HEK293 (cell line): ENCODE data around the gene SHD.

ENCODE experiments used
- FEZF1 ChIP-seq: fragments of 450-650 bp; formaldehyde crosslinking; IDR thresholded peaks from 2 replicates; pipeline ENCODE4 v1.5.1; 2016; ENCODE audit warnings: missing biosample characterization, missing genetic modification characterization
- IKZF3 ChIP-seq: fragments of 450-650 bp; IDR thresholded peaks from 2 replicates; pipeline ENCODE4 v1.5.0; 2018; ENCODE audit warnings: missing biosample characterization, mild to moderate bottlenecking, missing genetic modification characterization, moderate library complexity
- KLF16 ChIP-seq: fragments of 450-650 bp; formaldehyde crosslinking; IDR thresholded peaks from 2 replicates; pipeline ENCODE4 v1.5.1; 2017; ENCODE audit warnings: missing biosample characterization, missing genetic modification characterization
- KLF8 ChIP-seq: fragments of 450-650 bp; formaldehyde crosslinking; IDR thresholded peaks from 2 replicates; pipeline ENCODE4 v1.5.1; 2016; ENCODE audit warnings: missing biosample characterization, missing genetic modification characterization
- SALL2 ChIP-seq: fragments of 450-650 bp; formaldehyde crosslinking; IDR thresholded peaks from 2 replicates; pipeline ENCODE4 v1.5.0; 2017; ENCODE audit warnings: missing biosample characterization, mild to moderate bottlenecking, missing genetic modification characterization, borderline replicate concordance
- SETDB1 ChIP-seq: IDR thresholded peaks from one replicate; pipeline ENCODE4 v1.6.1; 2017; ENCODE audit warnings: mild to moderate bottlenecking, low read length, moderate library complexity, mixed read lengths; ENCODE audit not compliant: insufficient read length
- SP7 ChIP-seq: fragments of 450-650 bp; formaldehyde crosslinking; IDR thresholded peaks from 2 replicates; pipeline ENCODE4 v1.5.1; 2016; ENCODE audit warnings: missing biosample characterization, missing genetic modification characterization
- WT1 ChIP-seq: fragments of 450-650 bp; formaldehyde crosslinking; IDR thresholded peaks from 2 replicates; pipeline ENCODE4 v1.5.1; 2016; ENCODE audit warnings: missing biosample characterization, missing genetic modification characterization
- ZBTB11 ChIP-seq: fragments of 450-650 bp; formaldehyde crosslinking; conservative IDR thresholded peaks from 2 replicates; pipeline ENCODE4 v1.5.1; 2016; ENCODE audit warnings: low read depth, missing biosample characterization, missing genetic modification characterization
- ZBTB8A ChIP-seq: fragments of 450-650 bp; formaldehyde crosslinking; IDR thresholded peaks from 2 replicates; pipeline ENCODE4 v1.5.1; 2016; ENCODE audit warnings: missing biosample characterization, missing genetic modification characterization
- ZEB2 ChIP-seq: fragments of 450-650 bp; formaldehyde crosslinking; IDR thresholded peaks from 2 replicates; pipeline ENCODE4 v1.5.1; 2016; ENCODE audit warnings: missing biosample characterization, missing genetic modification characterization
- ZNF114 ChIP-seq: fragments of 450-650 bp; formaldehyde crosslinking; IDR thresholded peaks from 2 replicates; pipeline ENCODE4 v1.5.0; 2017; ENCODE audit warnings: missing biosample characterization, missing genetic modification characterization
- ZNF214 ChIP-seq: fragments of 450-650 bp; formaldehyde crosslinking; IDR thresholded peaks from 2 replicates; pipeline ENCODE4 v1.5.1; 2017; ENCODE audit warnings: missing biosample characterization, mild to moderate bottlenecking, missing genetic modification characterization, borderline replicate concordance
- ZNF24 ChIP-seq: fragments of 450-650 bp; formaldehyde crosslinking; IDR thresholded peaks from 2 replicates; pipeline ENCODE4 v1.5.1; 2016; ENCODE audit warnings: missing biosample characterization, missing genetic modification characterization
- ZNF37A ChIP-seq: fragments of 450-650 bp; IDR thresholded peaks from 2 replicates; pipeline ENCODE4 v1.5.1; 2018; ENCODE audit warnings: missing biosample characterization, missing genetic modification characterization
- ZNF394 ChIP-seq: fragments of 450-650 bp; formaldehyde crosslinking; IDR thresholded peaks from 2 replicates; pipeline ENCODE4 v1.5.1; 2016; ENCODE audit warnings: missing biosample characterization, missing genetic modification characterization, mild to moderate bottlenecking, moderate library complexity, borderline replicate concordance
- ZNF426 ChIP-seq: fragments of 450-650 bp; formaldehyde crosslinking; IDR thresholded peaks from 2 replicates; pipeline ENCODE4 v1.5.1; 2017; ENCODE audit warnings: missing biosample characterization, missing genetic modification characterization, mild to moderate bottlenecking, inconsistent platforms, moderate library complexity
- ZNF433 ChIP-seq: fragments of 450-650 bp; formaldehyde crosslinking; IDR thresholded peaks from 2 replicates; pipeline ENCODE4 v1.5.1; 2016; ENCODE audit warnings: missing biosample characterization, missing genetic modification characterization, low read depth
- ZNF529 ChIP-seq: fragments of 450-650 bp; formaldehyde crosslinking; IDR thresholded peaks from 2 replicates; pipeline ENCODE4 v1.5.1; 2017; ENCODE audit warnings: missing genetic modification characterization, missing biosample characterization; ENCODE audit not compliant: insufficient replicate concordance
- ZNF548 ChIP-seq: fragments of 450-650 bp; formaldehyde crosslinking; IDR thresholded peaks from 2 replicates; pipeline ENCODE4 v1.5.1; 2016; ENCODE audit warnings: missing biosample characterization, missing genetic modification characterization
- ZSCAN23 ChIP-seq: fragments of 450-650 bp; formaldehyde crosslinking; IDR thresholded peaks from 2 replicates; pipeline ENCODE4 v1.5.1; 2016; ENCODE audit warnings: missing biosample characterization, missing genetic modification characterization
- ZSCAN30 ChIP-seq: fragments of 450-650 bp; IDR thresholded peaks from 2 replicates; pipeline ENCODE4 v1.5.1; 2018; ENCODE audit warnings: missing biosample characterization, mild to moderate bottlenecking, missing genetic modification characterization, moderate library complexity
- TF ChIP-seq, protein P1 (sequence below): fragments of 450-650 bp; formaldehyde crosslinking; IDR thresholded peaks from 2 replicates; pipeline ENCODE4 v1.5.1; 2016; ENCODE audit warnings: missing biosample characterization, missing genetic modification characterization
- TF ChIP-seq, protein P2 (sequence below): fragments of 450-650 bp; formaldehyde crosslinking; conservative IDR thresholded peaks from 2 replicates; pipeline ENCODE4 v1.5.1; 2016; ENCODE audit warnings: low read depth, missing biosample characterization, missing genetic modification characterization
- TF ChIP-seq, protein P3 (sequence below): fragments of 450-650 bp; formaldehyde crosslinking; IDR thresholded peaks from 2 replicates; pipeline ENCODE4 v1.5.1; 2016; ENCODE audit warnings: missing biosample characterization, missing genetic modification characterization
- TF ChIP-seq, protein P4 (sequence below): fragments of 450-650 bp; formaldehyde crosslinking; IDR thresholded peaks from 2 replicates; pipeline ENCODE4 v1.5.1; 2017; ENCODE audit warnings: missing biosample characterization, mild to moderate bottlenecking, missing genetic modification characterization, moderate library complexity

The SHD gene

GRCh38 chr19:4246767-4247593 lies 32.1 kb upstream of the SHD start, which contains the start of gene YJU2 (continued):
- TF ChIP-seq, protein P1, sequence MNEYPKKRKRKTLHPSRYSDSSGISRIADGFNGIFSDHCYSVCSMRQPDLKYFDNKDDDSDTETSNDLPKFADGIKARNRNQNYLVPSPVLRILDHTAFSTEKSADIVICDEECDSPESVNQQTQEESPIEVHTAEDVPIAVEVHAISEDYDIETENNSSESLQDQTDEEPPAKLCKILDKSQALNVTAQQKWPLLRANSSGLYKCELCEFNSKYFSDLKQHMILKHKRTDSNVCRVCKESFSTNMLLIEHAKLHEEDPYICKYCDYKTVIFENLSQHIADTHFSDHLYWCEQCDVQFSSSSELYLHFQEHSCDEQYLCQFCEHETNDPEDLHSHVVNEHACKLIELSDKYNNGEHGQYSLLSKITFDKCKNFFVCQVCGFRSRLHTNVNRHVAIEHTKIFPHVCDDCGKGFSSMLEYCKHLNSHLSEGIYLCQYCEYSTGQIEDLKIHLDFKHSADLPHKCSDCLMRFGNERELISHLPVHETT (tag by site-specific recombination) = peak; percentile 99
- TF ChIP-seq ZNF114 (tag by site-specific recombination) (no peak), ZBTB8A (tag by site-specific recombination) (peak; percentile 12), ZNF433 (tag by site-specific recombination) (no peak), ZNF529 (peak; percentile 57), FEZF1 (tag by site-specific recombination) (0 out of 2 replicates have a peak, but pooled peaks have one; percentile 21), ZSCAN30 (peak; percentile 58), ZNF37A (0 out of 2 replicates have a peak, but pooled peaks have one; percentile 12), ZNF214 (tag by site-specific recombination) (no peak), WT1 (tag by site-specific recombination) (0 out of 2 replicates have a peak, but pooled peaks have one; percentile 31), IKZF3 (tag by site-specific recombination) (peak; percentile 95), ZSCAN23 (tag by site-specific recombination) (0 out of 2 replicates have a peak, but pooled peaks have one; percentile 44), KLF16 (tag by site-specific recombination) (peak; percentile 96), ZNF426 (tag by site-specific recombination) (no peak), ZNF548 (tag by site-specific recombination) (no peak), ZNF394 (tag by site-specific recombination) (peak; percentile 78; the same call in 1 of the 2 replicates), ZNF24 (peak; percentile 91), SALL2 (no peak), ZEB2 (tag by site-specific recombination) (peak; percentile 51), SP7 (tag by site-specific recombination) (peak; percentile 84), KLF8 (tag by site-specific recombination) (peak; percentile 95), SETDB1 (peak; percentile 38), ZBTB11 (tag by site-specific recombination) (peak; percentile 100)
- TF ChIP-seq, protein P2, sequence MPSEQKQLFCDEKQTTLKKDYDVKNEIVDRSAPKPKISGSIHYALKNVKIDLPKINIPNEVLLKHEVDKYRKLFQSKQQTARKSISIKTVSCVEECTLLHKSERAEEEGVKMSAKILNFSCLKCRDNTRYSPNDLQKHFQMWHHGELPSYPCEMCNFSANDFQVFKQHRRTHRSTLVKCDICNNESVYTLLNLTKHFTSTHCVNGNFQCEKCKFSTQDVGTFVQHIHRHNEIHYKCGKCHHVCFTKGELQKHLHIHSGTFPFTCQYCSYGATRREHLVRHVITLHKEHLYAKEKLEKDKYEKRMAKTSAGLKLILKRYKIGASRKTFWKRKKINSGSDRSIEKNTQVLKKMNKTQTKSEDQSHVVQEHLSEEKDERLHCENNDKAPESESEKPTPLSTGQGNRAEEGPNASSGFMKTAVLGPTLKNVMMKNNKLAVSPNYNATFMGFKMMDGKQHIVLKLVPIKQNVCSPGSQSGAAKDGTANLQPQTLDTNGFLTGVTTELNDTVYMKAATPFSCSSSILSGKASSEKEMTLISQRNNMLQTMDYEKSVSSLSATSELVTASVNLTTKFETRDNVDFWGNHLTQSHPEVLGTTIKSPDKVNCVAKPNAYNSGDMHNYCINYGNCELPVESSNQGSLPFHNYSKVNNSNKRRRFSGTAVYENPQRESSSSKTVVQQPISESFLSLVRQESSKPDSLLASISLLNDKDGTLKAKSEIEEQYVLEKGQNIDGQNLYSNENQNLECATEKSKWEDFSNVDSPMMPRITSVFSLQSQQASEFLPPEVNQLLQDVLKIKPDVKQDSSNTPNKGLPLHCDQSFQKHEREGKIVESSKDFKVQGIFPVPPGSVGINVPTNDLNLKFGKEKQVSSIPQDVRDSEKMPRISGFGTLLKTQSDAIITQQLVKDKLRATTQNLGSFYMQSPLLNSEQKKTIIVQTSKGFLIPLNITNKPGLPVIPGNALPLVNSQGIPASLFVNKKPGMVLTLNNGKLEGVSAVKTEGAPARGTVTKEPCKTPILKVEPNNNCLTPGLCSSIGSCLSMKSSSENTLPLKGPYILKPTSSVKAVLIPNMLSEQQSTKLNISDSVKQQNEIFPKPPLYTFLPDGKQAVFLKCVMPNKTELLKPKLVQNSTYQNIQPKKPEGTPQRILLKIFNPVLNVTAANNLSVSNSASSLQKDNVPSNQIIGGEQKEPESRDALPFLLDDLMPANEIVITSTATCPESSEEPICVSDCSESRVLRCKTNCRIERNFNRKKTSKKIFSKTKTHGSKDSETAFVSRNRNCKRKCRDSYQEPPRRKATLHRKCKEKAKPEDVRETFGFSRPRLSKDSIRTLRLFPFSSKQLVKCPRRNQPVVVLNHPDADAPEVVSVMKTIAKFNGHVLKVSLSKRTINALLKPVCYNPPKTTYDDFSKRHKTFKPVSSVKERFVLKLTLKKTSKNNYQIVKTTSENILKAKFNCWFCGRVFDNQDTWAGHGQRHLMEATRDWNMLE (tag by site-specific recombination) = peak; percentile 99
- TF ChIP-seq, protein P3, sequence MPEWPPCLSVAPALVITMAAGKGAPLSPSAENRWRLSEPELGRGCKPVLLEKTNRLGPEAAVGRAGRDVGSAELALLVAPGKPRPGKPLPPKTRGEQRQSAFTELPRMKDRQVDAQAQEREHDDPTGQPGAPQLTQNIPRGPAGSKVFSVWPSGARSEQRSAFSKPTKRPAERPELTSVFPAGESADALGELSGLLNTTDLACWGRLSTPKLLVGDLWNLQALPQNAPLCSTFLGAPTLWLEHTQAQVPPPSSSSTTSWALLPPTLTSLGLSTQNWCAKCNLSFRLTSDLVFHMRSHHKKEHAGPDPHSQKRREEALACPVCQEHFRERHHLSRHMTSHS (tag by site-specific recombination) = no peak
- TF ChIP-seq, protein P4, sequence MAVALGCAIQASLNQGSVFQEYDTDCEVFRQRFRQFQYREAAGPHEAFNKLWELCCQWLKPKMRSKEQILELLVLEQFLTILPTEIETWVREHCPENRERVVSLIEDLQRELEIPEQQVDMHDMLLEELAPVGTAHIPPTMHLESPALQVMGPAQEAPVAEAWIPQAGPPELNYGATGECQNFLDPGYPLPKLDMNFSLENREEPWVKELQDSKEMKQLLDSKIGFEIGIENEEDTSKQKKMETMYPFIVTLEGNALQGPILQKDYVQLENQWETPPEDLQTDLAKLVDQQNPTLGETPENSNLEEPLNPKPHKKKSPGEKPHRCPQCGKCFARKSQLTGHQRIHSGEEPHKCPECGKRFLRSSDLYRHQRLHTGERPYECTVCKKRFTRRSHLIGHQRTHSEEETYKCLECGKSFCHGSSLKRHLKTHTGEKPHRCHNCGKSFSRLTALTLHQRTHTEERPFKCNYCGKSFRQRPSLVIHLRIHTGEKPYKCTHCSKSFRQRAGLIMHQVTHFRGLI (tag by site-specific recombination) = peak; percentile 35; the same call in 1 of the 2 replicates
